Neural progenitor cell (in vitro differentiated cells): ENCODE results near the gene EDC3. TPM values are rescaled to one million over a fixed set of nuclear protein-coding genes. Genes with fewer than 3 reads are reported as not detected.

ENCODE experiments used
- DNase-seq: peaks from one replicate; pipeline ENCODE4 v3.0.0-alpha.2; 2016; ENCODE audit warnings: low spot score
- H2AFZ ChIP-seq: fragments of 200-600 bp; sonication (generic); replicated peaks from 2 replicates; pipeline ENCODE4 v1.6.1; 2016; ENCODE audit warnings: antibody characterized with exemption
- H3F3A ChIP-seq: fragments of 200-600 bp; sonication (generic); 2 replicates; pipeline ENCODE4 v1.6.1; 2016; ENCODE audit warnings: antibody characterized with exemption, low read depth
- H3K27ac ChIP-seq: fragments of 200-600 bp; sonication (generic); 2 replicates; pipeline ENCODE4 v1.5.1; 2016; ENCODE audit warnings: mild to moderate bottlenecking
- H3K27me3 ChIP-seq: fragments of 200-600 bp; sonication (generic); 2 replicates; pipeline ENCODE4 v1.6.1; 2016; ENCODE audit warnings: mild to moderate bottlenecking, moderate library complexity
- H3K36me3 ChIP-seq: fragments of 200-600 bp; sonication (generic); 2 replicates; pipeline ENCODE4 v1.5.1; 2016
- H3K4me1 ChIP-seq: fragments of 200-600 bp; sonication (generic); 2 replicates; pipeline ENCODE4 v1.6.1; 2016; ENCODE audit warnings: mixed run types
- H3K4me2 ChIP-seq: fragments of 200-600 bp; sonication (generic); 2 replicates; pipeline ENCODE4 v1.6.1; 2016
- H3K4me3 ChIP-seq: fragments of 200-600 bp; sonication (generic); 2 replicates; pipeline ENCODE4 v1.5.1; 2016
- H3K79me2 ChIP-seq: fragments of 200-600 bp; sonication (generic); 2 replicates; pipeline ENCODE4 v1.6.1; 2016; ENCODE audit warnings: low read depth
- H3K9ac ChIP-seq: fragments of 200-600 bp; sonication (generic); 2 replicates; pipeline ENCODE4 v1.6.1; 2016
- H3K9me3 ChIP-seq: fragments of 200-600 bp; sonication (generic); 2 replicates; pipeline ENCODE4 v1.5.1; 2016; ENCODE audit warnings: low read depth
- H4K20me1 ChIP-seq: fragments of 200-600 bp; sonication (generic); 2 replicates; pipeline ENCODE4 v1.6.1; 2016; ENCODE audit warnings: low read depth
- H3K27ac Mint-ChIP-seq: 3 replicates; pipeline ENCODE4 v1.8.0; 2021; ENCODE audit warnings: mixed read lengths
- H3K27me3 Mint-ChIP-seq: 2 replicates; pipeline ENCODE4 v1.8.0; 2022; ENCODE audit warnings: low read depth, mild to moderate bottlenecking, inconsistent platforms, moderate library complexity, mixed read lengths; ENCODE audit not compliant: insufficient read depth
- H3K36me3 Mint-ChIP-seq: 3 replicates; pipeline ENCODE4 v1.8.0; 2021; ENCODE audit warnings: mixed read lengths
- H3K4me1 Mint-ChIP-seq: 3 replicates; pipeline ENCODE4 v1.8.0; 2021; ENCODE audit warnings: mixed read lengths
- H3K4me3 Mint-ChIP-seq: 3 replicates; pipeline ENCODE4 v1.8.0; 2021; ENCODE audit warnings: mild to moderate bottlenecking, moderate library complexity, mixed read lengths
- H3K9me3 Mint-ChIP-seq: 3 replicates; pipeline ENCODE4 v1.8.0; 2020; ENCODE audit warnings: mixed read lengths
- CTCF ChIP-seq: fragments of 200-600 bp; sonication (generic); IDR thresholded peaks from 2 replicates; pipeline ENCODE4 v1.5.1; 2017; ENCODE audit warnings: antibody characterized with exemption, mild to moderate bottlenecking
- EZH2 ChIP-seq: fragments of 200-600 bp; sonication (generic); IDR thresholded peaks from 2 replicates; pipeline ENCODE4 v1.6.1; 2017; ENCODE audit warnings: antibody characterized with exemption, mild to moderate bottlenecking, moderate library complexity
- EZH2phosphoT487 ChIP-seq: fragments of 200-600 bp; sonication (generic); IDR thresholded peaks from 2 replicates; pipeline ENCODE4 v1.6.1; 2017; ENCODE audit warnings: antibody characterized with exemption
- total RNA-seq: library from RNA; depleted of rRNA; stranded (reverse); fragments of >200 nt; gene quantifications from 2 replicates; pipeline ENCODE4 v1.2.3, GENCODE V29; 2015; ENCODE audit warnings: low replicate concordance

The EDC3 gene
- total RNA-seq, 1 donor from 2014 or later, result 24.4 TPM

- Histone ChIP-seq H3K4me2 (no peak overlapping the region), H3K79me2 (no peaks in the 10 kb centered on the region)
These were observed 90.1 kb downstream of the EDC3 start for GRCh38 chr15:74605795-74606150.

GRCh38 chr15:74604983-74605794 lies 90.6 kb downstream of the EDC3 start:
- Histone ChIP-seq H4K20me1 (peaks cover 6% of the 10 kb centered on the region), H3K4me3 (no peak overlapping the region), H3K9ac (no peak overlapping the region), H3K4me1 (peaks cover 4% of the 10 kb centered on the region), H3K27ac (no peak overlapping the region), H3K79me2 (no peaks in the 10 kb centered on the region), H3K4me2 (no peak overlapping the region), H3K36me3 (no peaks in the 10 kb centered on the region), H3K27me3 (no peaks in the 10 kb centered on the region), H2AFZ (no peak overlapping the region), H3F3A (no peaks in the 10 kb centered on the region), H3K9me3 (no peaks in the 10 kb centered on the region)
- Mint-ChIP-seq H3K4me3 (no peak overlapping the region), H3K36me3 (no peaks in the 10 kb centered on the region), H3K27ac (no peak overlapping the region), H3K27me3 (peaks cover 4% of the 10 kb centered on the region), H3K4me1 (peaks cover 4% of the 10 kb centered on the region), H3K9me3 (no peaks in the 10 kb centered on the region)
- no peak for TF ChIP-seq EZH2phosphoT487
- no peak for TF ChIP-seq EZH2
- no peak for TF ChIP-seq CTCF
- DNase-seq, result no peak

More at GRCh38 chr15:74605795-74606150, 90.1 kb downstream of the EDC3 start:
- H3K4me1 ChIP-seq, result peaks cover 9% of the 10 kb centered on the region
- TF ChIP-seq CTCF (no peak), EZH2 (no peak), EZH2phosphoT487 (no peak)
- no peak overlapping the region for H2AFZ ChIP-seq
- H3K4me3 ChIP-seq, result no peak overlapping the region
- H3K27ac Mint-ChIP-seq, result no peak overlapping the region
- no peaks in the 10 kb centered on the region for H3K9me3 ChIP-seq
- no peaks in the 10 kb centered on the region for H3K9me3 Mint-ChIP-seq
- H3K36me3 Mint-ChIP-seq, result no peaks in the 10 kb centered on the region
- H3F3A ChIP-seq, result no peaks in the 10 kb centered on the region
- H3K27me3 Mint-ChIP-seq, result peaks cover 4% of the 10 kb centered on the region
- DNase-seq, result no peak
- no peak overlapping the region for H3K4me3 Mint-ChIP-seq
- H3K9ac ChIP-seq, result no peak overlapping the region
- H3K27ac ChIP-seq, result no peak overlapping the region
- peaks cover 3% of the 10 kb centered on the region for H4K20me1 ChIP-seq
- no peaks in the 10 kb centered on the region for H3K36me3 ChIP-seq
- H3K4me1 Mint-ChIP-seq, result peaks cover 4% of the 10 kb centered on the region
- no peaks in the 10 kb centered on the region for H3K27me3 ChIP-seq

- Mint-ChIP-seq H3K27me3 (peaks cover 2% of the 10 kb centered on the region), H3K4me3 (no peak overlapping the region), H3K4me1 (peaks cover 2% of the 10 kb centered on the region), H3K9me3 (no peaks in the 10 kb centered on the region), H3K27ac (no peak overlapping the region), H3K36me3 (no peaks in the 10 kb centered on the region)
- peaks cover 2% of the 10 kb centered on the region for H3K4me1 ChIP-seq
- H3K9me3 ChIP-seq, result no peaks in the 10 kb centered on the region
- no peak overlapping the region for H3K4me3 ChIP-seq
- DNase-seq, result no peak
- TF ChIP-seq EZH2 (no peak), CTCF (no peak), EZH2phosphoT487 (no peak)
- no peaks in the 10 kb centered on the region for H3K36me3 ChIP-seq
- H3K27me3 ChIP-seq, result no peaks in the 10 kb centered on the region
- no peak overlapping the region for H3K4me2 ChIP-seq
- no peaks in the 10 kb centered on the region for H3F3A ChIP-seq
- no peak overlapping the region for H3K27ac ChIP-seq
- H3K9ac ChIP-seq, result no peak overlapping the region
- peaks cover 6% of the 10 kb centered on the region for H4K20me1 ChIP-seq
- H2AFZ ChIP-seq, result no peak overlapping the region
- H3K79me2 ChIP-seq, result no peaks in the 10 kb centered on the region
These were observed 91.8 kb downstream of the EDC3 start for GRCh38 chr15:74603789-74604705.
